ENCODE results near the gene LYRM7.
A peak's percentile ranks its signal among the peaks of the same experiment; 100 is the strongest.
"Not testable (repeated sequence)": the region's sequence is repeated elsewhere in the genome, so short reads cannot be mapped to it uniquely, and the experiment has no call there.

The LYRM7 gene

DNA sequence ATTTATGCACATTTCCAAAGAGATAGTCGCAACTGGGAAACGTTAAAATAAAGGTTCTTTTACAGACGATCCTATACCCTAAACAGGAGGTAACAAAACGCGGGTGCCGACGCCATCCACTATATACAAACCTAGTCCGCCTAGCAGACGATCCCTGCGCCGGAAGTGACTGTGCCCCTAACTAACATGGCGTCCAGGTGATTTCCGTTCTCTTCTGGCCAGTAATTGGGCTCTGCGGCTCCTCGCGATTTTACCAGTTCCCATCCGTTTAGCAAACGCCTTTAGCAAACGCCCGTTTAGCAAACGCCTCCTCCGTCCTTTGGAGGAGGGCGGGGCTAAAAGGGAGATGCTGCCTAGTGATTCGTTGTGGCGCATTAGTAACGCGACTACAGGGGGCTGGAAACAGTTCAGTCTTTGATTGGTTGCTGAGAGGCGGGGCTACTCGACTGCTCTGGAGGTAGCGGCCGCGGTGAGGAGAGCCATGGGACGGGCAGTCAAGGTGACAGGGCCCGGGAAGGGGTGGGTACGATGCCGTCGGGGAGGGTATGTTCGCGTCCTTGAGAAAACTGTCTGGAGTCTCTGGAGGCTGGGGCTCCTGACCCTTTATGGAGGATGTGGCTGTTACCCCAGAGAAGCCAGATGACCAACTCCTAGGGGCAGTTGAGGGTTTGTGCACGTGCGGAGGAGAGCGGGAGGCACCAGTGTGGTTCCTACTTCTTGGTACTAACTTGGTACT is at the start of gene LYRM7:
TSS of gene LYRM7 (plus strand) at position 405 of the 736 bp plus-strand sequence. CDS start at position 482, 77 bp downstream.
- peak; percentile 100 for DNase-seq

DNA sequence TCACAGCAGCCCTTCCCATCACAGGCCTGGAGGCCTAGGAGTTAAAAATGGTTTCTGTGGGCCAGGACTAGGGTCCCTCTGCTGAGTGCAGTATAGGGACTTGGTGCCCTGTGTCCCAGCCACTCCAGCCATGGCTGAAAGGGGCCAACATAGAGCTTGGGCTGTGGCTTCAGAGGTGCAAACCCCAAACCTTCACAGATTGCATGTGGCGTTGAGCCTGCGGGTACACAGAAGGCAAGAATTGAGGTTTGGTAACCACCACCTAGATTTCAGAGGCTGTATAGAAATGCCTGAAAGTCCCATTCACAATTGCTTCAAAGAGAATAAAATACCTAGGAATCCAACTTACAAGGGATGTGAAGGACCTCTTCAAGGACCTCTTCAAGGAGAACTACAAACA is 43.5 kb upstream of the LYRM7 start:
- not testable (repeated sequence) for DNase-seq

DNA sequence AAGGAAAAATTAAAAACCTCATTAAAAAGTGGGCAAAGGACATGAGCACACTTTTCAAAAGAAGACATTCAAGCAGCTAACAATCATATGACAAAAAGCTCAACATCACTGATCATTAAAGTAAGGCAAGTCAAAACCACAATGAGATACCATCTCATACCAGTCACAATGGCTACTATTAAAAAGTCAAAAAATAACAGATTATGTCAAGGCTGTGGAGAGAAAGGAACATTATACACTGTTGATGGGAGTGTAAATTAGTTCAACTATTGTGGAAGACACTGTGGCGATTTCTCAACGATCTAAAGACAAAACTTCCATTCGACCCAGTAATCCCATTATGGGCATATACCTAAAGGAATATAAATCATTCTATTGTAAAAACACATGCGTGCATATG is 41.4 kb upstream of the LYRM7 start:
- DNase-seq: no peak

DNA sequence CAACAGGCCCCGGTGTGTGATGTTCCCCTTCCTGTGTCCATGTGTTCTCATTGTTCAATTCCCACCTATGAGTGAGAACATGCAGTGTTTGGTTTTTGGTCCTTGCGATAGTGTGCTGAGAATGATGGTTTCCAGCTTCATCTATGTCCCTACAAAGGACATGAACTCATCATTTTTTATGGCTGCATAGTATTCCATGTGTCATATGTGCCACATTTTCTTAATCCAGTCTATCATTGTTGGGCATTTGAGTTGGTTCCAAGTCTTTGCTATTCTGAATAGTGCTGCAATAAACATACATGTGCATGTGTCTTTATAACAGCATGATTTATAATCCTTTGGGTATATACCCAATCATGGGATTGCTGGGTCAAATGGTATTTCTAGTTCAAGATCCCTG is 37.7 kb upstream of the LYRM7 start:
- DNase-seq: not testable (repeated sequence)

DNA sequence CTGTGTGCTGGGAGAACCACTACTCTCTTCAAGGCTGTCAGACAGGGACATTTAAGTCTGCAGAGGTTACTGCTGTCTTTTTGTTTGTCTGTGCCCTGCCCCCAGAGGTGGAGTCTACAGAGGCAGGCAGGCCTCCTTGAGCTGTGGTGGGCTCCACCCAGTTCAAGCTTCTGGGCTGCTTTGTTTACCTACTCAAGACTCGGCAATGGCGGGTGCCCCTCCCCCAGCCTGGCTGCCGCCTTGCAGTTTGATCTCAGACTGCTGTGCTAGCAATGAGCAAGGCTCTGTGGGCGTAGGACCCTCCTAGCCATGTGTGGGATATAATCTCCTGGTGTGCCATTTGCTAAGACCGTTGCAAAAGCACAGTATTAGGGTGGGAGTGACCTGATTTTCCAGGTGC is 32.3 kb upstream of the LYRM7 start:
- peak; percentile 38 for DNase-seq

DNA sequence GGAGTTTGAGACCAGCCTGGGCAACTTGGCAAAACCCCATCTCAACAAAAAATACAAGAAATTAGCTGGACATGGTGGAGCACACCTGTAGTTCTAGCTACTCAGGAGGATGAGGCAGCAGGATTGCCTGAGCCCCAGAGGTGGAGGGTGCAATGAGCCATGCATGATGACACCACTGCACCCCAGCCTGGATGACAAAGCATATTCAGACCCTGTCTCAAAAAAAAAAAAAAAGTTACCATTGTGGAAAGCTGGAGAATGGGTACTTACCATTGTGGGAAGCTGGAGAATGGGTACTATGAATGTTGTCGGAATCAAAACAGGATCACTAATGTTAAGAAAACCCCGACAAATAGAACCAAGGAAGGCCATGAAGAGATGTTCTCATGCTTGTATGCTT is 31.4 kb upstream of the LYRM7 start:
- no peak for DNase-seq

DNA sequence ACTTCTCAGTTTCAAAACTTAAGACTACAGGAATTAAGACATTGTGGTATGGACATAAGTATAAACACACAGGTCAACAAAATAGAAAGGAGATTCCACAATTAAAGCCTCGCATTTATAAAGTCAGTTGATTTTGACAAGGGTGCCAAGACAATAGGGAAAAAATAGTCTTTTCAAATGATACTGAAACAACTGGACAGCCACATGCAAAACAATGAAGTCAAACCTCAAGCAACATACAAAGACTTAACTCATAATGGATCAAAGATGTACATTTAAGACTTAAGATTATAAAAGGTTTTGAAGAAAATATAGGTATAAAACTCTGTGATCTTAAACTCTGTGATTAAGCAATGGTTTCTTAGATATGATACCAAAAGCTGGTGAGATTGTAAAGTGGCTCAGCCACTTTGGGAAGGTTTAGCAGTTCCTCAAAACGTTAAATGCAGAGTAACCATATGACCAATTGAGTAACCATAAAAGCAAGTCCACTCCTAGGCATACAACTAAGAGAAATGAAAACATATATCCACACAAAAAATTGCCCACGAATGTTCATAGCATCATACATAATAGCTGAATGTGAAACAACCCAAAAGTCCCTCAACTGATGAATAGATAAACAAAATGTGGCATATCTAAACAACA is 27.6 kb upstream of the LYRM7 start:
- no peak for DNase-seq

DNA sequence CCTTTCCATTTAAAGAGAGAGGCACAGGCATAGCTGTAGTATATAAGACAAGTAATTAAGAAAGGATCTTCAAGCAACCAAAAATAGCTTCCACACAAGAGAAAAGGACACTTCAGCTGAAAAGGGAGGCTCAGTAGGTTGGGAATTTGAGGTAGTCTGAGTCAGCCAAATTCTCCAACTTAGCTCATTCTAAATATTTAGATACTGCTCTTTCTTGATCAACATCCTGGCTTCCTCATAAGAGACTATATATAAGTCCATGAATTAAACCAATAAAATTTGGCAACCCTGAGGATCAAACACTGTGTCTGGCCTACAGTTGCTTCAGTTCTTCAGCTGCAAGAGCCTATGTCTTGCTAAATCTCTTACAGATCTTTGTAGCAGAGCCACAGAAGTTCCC is 23.5 kb upstream of the LYRM7 start:
- DNase-seq: no peak

DNA sequence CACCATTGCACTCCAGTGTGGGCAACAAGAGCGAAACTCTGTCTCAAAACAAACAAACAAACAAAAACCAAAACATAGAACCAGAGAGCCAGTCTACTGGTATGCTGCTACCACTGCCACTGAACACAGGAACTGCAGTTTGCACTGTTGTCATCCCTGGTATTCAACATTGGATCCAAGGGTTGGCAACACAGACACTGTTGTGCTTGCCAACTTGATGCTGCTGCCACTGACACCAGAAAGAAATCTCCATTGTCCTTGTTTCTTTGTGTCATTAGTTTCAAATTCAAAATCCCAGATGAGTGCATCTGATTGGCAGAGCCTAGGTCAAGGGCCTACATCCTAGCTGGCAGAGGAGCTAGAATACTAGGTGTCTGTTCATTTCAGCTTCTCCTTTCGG is 21.9 kb upstream of the LYRM7 start:
- DNase-seq: no peak

DNA sequence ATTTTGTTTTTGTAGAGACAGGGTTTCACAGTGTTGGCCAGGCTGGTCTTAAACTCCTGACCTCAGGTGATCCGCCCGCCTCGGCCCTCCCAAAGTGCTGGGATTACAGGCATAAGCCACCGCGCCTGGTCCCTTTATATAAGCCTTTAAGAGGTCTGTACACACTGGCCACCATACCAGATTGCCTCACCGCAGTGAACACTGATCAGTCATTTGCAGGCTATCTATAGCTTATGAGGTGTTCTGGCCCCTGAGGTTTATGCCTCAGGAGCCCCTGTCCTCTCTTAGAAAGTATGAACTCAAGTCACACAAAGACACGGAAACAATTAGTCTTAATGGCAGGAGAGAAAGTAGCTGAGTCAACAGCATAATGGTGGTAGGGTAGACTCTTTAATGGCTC is 20.3 kb upstream of the LYRM7 start:
- peak; percentile 39 for DNase-seq

DNA sequence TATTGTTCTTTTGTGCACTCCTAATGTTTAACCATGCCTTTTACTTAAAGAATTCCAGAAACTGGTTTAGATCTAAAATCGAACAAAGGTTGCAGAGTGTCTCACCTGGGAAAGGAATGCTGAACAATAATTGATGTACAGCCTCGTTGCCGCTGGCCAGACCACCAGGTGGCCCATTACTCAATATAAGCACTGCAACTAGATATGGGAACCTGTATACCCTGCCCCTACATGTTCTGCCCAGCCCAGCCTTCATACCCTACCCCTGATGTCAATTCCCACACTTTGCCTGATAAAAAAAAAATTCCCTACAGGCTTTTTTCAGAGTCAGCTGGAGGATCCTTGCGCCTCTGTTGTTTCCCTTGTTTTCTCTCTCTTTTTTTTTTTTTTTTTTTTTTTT is 19.5 kb upstream of the LYRM7 start:
- DNase-seq: no peak

DNA sequence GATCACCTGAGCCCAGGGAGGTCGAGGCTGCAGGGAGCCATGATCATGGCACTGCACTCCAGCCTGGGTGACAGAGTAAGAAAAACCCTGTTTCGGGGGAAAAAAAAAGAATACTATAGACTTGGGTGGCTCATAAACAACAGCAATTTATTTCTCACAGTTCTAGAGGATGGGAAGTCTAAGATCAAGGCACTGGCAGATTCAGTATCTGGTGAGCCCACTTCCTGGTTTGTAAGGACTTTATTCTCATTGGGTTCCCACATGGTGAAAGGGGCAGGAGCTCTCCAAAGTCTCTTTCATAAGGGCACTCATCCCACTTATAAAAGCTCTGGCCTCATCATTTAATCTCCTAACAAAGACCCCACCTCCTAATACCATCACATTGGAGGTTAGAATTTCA is 14.4 kb upstream of the LYRM7 start:
- DNase-seq: no peak

DNA sequence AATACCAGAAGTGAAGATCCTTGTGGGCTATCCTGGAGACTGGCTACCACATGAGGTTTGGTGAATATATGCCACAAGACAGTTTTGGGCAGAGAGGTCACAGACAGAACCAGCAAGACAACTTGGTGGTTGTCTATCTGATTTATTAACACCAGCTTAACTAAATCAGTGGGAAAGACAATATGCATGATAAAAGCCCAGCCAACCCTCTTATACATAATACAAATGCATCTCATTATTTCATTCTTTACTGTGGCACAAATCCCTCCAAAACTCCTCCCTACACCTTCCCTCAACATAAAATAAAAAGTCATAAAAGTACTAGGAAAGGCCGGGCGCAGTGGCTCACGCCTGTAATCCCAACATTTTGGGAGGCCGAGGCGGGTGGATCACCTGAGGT is 13.8 kb upstream of the LYRM7 start:
- DNase-seq: no peak

DNA sequence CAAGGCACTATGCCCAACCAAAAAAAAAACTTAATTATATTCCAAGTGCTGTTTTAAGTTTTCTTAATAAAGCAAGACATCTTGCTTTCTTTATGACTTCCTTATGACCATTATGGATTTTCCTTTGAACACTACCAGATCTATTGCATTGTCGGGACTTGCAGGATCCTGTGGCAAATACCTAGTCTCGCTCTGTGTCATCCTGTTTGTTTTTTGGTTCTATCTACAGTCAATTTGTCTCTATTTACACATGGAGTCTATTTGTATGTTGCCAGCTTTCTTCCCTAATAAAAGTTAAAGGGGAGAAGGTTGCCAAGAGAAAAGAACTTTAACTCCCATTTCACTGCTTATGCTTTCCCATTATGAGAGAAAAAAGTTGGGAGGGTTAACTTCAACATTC is 10.6 kb upstream of the LYRM7 start:
- DNase-seq: no peak

DNA sequence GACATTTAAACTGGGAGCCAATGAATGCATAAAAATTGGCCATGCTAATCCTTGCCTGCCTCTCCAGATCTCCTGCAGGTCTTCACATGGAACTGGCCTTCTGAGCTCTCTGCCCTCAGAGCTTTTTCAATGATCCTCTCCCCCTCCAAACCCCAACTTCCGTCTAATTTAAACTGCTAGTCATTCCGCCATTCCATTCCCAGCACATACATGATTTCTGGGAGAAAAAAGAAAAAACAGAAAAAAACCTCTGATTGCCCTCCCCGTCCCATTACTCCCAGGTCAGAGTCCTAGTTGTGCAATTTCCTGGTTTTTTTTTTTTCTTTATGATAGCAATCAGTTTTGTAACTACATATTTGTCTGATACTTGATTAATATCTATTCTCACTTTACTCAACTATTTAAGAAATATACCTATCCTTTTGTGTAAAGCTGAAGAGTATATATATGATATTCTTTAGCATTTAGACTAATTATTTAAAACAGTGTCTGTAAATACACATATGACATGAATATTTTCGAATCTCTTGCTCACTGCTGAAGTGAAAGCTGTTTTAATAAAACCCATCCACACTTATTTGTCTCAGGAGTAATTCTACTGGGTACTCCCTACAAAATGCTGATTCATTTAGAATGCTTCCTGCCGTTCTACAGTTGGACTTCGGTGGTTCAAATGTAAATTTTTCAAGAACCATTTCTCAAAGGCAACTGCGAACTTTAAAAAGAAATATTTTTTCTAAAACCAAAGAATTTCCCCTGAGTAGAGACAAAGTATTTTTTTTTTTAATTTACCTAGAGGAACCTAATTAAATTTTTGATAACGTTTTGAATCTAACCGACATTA is 7.2 kb upstream of the LYRM7 start:
- peak; percentile 43 for DNase-seq

DNA sequence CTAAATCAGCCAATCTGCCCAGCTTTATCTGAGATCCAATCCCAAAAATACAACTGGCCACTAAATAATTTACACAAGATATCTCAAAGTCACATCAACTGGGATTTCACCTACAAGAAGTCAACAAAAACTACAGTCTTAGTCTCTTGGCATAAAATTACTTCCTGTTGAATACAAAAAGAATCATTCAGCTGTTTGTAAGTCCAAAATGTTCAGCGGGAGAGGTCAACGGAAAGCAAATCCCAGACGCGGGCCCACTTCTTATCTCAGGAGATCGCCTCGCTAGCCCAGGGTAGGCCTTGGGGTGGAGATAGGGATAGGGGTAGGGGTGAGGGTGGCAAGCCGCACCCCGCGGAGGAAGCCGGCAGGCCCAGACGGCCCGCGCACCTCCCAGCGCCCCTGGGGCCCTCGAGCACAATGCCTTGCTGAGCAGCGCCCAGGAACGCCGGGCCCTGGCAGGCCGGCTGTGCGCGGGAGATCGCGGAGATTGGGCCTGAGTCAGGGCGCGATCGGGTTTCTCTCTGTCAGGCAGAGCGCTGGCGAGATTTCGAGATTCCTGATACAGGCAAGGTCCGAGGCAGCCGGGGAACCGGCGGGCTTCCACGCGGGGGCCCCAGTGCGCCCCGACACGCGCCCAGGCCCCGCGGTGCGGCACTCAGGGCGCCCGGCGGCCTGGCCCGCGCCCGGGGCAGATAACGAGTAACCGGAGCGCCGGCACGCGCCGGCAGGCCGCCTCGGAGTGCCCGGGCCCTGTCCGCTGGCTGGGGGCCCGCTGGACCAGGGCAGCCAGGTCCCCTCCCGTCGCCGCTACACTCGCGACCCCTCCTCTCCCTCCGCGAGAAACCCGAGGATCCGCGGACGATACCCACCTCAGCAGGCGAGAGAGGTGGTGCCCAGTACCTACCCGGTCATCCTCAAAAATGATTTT is 6.3 kb upstream of the LYRM7 start:
- DNase-seq: peak; percentile 84

DNA sequence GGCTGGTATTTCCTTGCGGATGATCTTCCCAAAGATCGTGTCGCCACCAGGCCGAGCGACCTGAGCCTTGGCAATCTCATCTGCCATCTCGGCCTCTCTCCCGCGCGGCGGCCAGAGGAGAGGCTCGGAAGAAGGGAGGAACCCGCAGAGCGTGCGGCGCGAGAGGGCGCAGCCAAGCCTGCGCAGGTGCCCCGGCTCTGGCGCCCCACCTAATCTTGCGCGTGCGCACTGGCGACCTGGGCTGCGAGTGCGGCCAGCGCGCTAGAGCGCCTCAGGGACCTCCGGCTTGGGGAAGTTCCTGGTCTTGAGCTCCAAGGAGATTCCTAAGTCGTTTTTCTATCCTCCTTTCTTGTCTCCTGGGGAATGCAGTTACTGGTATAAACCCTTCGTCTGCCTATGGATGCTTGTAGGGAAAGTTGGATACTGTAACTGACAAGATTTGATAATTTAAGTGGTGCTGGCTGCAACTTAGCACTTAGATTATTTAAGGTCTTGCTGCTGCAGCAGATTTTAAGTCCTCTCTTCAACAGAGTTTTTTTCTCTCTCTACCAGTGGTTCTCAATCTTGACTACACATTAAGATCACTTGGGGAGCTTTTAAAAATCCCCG is 5.5 kb upstream of the LYRM7 start, which contains the start of gene HINT1:
TSS of gene HINT1 (minus strand) at position 138 of the 609 bp plus-strand sequence. CDS start at position 87, 51 bp downstream.
- peak; percentile 97 for DNase-seq

DNA sequence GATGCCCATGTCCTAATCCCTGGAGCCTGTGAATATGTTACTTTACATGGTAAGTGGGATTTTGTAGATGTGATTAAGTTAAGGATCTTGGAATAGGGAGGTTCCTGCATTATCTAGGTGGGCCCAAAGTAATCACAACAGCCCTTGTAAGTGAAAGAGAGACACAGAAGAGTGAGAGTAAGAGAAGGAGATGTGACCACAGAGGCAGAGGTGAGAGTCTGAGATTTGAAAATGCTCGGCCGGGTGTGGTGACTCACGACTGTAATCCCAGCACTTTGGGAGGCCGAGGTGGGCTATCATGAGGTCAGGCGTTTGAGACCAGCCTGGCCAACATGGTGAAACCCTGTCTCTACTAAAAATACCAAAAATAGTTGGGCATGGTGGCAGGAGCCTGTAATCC is 3.1 kb upstream of the LYRM7 start:
- DNase-seq: no peak

DNA sequence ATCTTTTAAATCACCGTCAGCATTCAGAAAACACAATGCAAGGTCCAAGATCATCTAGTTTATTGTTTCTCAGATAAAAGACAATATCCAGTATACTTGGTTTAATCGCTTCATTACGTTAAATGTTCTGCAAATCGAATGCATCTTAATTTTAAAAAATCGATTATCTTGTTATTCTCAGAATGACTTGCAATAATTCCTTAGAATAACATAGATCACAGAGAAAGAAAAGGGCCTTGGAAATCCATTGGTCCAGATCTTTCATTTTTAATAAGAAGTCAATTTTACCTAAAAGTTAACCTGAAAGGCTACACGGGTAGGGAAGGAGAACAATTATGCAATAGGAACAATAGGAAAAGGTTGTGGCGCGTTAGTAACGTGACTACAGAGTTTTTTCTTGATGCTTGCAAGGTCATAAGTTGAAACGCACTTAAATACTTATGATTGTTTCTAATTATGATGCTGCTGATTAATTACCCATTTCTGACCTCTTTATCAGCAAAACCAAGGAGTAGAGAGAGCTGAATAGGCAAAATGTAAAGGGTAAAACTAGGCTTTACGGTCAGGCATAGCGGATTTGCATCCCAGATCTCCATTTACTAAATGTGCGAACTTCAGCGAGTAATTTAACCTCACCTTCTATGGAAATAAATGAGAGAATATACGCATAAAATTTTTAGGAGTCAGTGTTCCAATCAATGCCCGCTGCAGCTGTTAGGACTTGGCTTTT is 769 bp upstream of the LYRM7 start:
- DNase-seq: peak; percentile 38

DNA sequence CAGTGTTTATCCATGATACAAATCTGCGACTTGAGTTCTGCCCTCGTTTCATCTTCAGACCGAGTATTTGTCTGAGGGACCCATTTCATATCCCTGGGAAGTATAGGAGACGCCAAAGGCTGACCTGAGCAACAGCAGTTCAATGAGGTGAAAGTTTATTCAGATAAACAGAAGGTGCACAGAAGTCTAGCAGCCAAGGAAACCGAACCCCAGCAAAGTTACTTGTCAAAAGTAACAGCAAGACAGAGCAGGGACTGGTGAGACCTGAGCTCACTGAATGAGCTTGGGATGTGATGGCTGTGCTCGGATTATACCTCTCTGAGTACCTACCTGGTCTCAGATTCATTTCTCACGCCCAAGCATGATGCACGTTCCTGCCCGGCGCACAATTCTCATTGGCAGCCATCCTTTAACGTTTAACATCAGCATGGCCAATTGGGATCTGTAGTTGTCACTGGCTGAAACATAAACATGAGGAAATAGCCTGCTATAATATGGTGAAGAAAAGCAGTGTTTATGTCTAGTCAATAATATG is 599 bp downstream of the LYRM7 start:
- DNase-seq: peak; percentile 65

DNA sequence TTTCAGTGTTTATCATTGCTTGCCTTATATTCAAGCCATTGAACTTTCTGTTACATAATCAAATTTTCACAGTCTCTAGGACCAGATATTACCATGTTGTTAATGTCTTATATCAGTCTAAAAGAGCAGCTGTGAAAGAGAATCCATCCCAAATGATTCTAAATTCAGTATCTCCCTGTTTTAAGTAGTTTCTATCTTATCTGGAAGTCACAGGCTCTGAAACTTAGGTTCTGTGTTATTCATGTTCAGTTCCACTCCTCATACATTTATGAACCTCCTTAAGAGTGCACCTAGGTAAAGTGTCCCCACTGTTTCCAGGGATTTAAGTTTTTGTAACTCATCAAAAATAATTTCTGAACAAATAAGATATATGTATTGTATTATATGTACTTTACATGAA is 9.7 kb downstream of the LYRM7 start:
- DNase-seq: no peak

Data from NCI-H69 (cell line).